Mononuclear cell (primary cell): ENCODE results near the gene CHST3. TPM values are rescaled to one million over a fixed set of nuclear protein-coding genes. Genes with fewer than 3 reads are reported as not detected.

Source experiments
- H3K27me3 ChIP-seq: 2 replicates; pipeline ENCODE4 v1.6.0; 2011; ENCODE audit warnings: low read length, control low read depth; ENCODE audit not compliant: insufficient read depth
- H3K4me1 ChIP-seq: 2 replicates; pipeline ENCODE4 v1.5.1; 2011; ENCODE audit warnings: mild to moderate bottlenecking, low read length, control low read depth; ENCODE audit not compliant: insufficient read depth
- H3K4me3 ChIP-seq: 2 replicates; pipeline ENCODE4 v1.5.1; 2011; ENCODE audit warnings: mild to moderate bottlenecking, low read length, moderate library complexity
- H3K9me3 ChIP-seq: 2 replicates; pipeline ENCODE4 v1.5.1; 2011; ENCODE audit warnings: low read depth, mild to moderate bottlenecking, control low read depth, low read length
- total RNA-seq: library from RNA; depleted of rRNA; stranded (reverse); fragments of >200 nt; gene quantifications from one replicate; pipeline ENCODE4 v1.2.3, GENCODE V29; 2012

The CHST3 gene
- total RNA-seq, 1 donor, result under 0.01 TPM

DNA sequence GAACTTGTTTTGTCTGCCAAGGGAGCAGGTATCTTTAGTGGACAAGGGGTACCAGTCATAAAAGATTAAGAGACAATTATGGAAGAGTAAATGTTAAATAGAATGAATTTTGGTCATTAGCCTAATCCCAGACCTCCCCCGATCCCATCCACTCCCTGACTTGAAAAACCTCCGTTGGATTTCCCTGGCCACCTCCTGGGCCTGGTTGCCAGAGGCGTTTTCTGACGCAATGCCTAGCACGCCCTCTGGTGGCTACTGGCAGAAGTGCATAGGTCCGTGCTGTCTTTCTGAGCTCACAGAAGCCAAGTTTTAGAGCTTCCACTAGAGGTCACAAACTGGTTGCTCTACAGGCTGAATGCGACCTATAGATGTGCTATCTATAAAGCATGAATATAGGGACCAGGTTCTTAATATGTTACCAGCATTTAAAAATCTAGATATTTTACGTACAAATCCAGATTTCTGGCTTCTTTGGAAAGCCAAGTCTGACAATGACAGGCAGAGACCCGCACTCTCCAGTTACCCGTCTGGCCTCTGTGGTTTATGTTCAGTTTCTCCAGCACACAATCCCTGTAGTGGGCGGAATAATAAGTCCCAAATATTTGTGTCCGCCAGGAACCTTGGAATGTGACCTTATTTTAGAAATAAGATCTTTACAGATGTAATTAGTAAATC is 84.4 kb downstream of the CHST3 start:
- Histone ChIP-seq H3K9me3 (no peaks in the 10 kb centered on the region), H3K27me3 (no peaks in the 10 kb centered on the region), H3K4me1 (no peaks in the 10 kb centered on the region), H3K4me3 (no peak overlapping the region)

DNA sequence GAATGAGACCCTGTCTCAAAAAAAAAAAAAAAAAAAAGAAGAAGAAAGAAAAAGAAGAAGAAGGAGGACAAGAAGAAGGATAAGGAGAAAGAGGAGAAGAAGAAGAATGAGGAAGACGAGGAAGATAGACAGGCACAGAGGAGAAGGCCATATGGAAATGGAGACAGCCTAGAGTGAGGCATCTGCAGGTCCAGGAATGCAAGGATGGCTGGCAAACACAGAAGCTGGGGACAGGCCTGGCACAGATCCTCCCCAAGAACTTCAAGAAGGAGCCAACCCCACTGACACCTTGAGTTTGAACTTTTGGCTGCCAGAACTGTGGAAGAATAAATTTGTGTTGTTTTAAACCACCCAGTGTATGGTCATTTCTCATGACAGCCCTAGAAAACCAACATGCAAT is 85.3 kb downstream of the CHST3 start:
- no peaks in the 10 kb centered on the region for H3K4me1 ChIP-seq
- no peaks in the 10 kb centered on the region for H3K27me3 ChIP-seq
- H3K4me3 ChIP-seq, result no peak overlapping the region
- no peaks in the 10 kb centered on the region for H3K9me3 ChIP-seq

DNA sequence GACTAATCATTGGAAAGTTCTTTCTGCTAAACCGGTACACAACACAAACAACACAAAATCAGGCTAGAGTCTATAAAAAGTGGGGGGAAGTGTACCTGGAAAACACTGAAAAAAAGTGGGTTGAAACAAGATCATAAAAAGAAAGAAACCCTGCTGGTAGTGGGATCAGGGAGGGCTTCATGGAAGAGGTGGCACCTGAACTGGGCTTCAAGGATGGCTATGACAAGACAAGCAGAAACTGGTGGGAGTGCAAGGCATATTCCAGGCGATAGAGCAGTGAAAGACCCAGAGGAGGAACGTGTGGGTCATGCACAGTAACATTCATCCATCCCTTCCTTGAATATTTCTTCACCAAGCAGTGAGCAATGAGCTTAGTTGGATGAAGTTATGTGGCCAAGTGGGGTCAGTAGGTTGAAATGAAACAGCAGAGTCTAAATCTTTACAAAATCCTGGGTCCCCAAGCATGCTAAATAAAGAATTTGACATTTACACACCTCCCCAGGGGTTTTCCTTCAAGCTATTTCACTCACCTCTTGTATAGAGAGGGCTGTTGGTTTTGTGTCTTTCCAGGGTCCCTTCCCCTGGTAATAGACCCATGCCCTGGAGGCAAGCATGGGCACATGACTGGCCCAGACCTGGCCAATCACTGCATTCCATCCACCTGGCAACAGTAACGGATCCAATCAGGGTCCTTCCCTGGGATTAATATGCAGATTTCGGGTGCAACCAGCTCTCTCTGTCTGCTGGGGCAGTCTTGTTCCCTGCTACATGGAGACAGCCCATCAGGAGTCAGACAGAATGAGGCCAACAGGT is 86.0 kb downstream of the CHST3 start:
- H3K27me3 ChIP-seq, result no peaks in the 10 kb centered on the region
- no peaks in the 10 kb centered on the region for H3K9me3 ChIP-seq
- no peaks in the 10 kb centered on the region for H3K4me1 ChIP-seq
- no peak overlapping the region for H3K4me3 ChIP-seq

DNA sequence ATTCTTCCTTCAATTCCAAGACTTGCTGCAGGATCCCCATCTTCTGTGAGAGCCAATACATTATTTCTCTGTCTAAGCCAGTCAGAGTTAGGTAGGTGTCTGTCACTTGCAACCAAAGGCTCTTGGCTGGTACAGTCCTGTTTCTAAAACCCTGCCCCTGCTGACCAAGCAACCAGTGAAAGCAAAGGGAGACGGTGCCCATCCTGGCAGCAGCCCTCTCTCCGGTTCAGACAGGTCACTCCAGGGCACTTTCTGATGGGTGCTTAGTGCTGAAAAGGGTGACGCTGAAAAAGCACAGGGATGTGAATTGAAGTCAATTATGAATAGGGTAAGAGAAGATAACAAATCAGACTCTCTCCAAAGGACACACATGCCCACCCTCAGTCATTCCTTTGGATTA is 86.7 kb downstream of the CHST3 start:
- no peaks in the 10 kb centered on the region for H3K4me1 ChIP-seq
- no peak overlapping the region for H3K4me3 ChIP-seq
- H3K9me3 ChIP-seq, result no peaks in the 10 kb centered on the region
- no peaks in the 10 kb centered on the region for H3K27me3 ChIP-seq

DNA sequence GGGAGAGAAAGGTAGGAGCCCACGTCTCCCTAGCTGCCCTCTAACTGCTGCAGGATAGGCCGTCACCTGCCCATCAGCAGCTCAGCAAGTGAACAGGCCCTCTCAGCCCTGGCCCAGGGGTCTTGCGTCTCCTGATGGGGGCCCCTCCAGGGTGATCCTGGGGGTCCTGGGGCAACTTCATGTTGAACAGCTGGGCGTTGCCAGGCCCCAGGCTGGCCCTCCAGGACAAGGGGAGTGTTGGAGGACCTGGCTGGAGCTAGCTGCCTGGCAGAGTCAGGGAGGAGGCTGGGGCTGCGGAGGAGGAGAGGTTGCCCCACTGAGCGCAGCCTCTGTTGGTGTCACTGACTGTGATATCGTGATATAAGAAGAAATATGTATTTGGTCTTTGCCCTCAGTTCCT is 89.5 kb downstream of the CHST3 start:
- no peaks in the 10 kb centered on the region for H3K4me1 ChIP-seq
- H3K4me3 ChIP-seq, result no peak overlapping the region
- H3K9me3 ChIP-seq, result no peaks in the 10 kb centered on the region
- H3K27me3 ChIP-seq, result no peaks in the 10 kb centered on the region

DNA sequence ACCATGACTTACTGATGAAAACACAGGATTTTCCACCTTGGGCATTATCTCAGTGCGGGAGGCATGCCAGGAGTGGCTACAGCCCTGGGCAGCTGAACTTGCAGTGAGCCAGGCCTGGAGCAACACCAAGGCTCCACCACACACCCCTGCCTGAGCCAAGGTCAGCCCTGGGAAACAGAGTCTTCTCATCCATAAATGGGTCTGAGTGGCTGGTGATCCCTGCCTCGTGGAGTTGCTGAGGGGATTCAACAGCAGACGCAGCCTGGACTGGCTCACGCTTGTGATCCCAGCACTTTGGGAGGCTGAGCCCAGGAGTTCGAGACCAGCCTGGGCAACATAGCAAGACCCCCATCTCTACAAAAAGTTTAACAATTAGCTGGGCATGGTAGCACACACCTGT is 91.9 kb downstream of the CHST3 start:
- H3K4me3 ChIP-seq, result no peak overlapping the region
- no peaks in the 10 kb centered on the region for H3K27me3 ChIP-seq
- no peaks in the 10 kb centered on the region for H3K9me3 ChIP-seq
- H3K4me1 ChIP-seq, result no peaks in the 10 kb centered on the region

DNA sequence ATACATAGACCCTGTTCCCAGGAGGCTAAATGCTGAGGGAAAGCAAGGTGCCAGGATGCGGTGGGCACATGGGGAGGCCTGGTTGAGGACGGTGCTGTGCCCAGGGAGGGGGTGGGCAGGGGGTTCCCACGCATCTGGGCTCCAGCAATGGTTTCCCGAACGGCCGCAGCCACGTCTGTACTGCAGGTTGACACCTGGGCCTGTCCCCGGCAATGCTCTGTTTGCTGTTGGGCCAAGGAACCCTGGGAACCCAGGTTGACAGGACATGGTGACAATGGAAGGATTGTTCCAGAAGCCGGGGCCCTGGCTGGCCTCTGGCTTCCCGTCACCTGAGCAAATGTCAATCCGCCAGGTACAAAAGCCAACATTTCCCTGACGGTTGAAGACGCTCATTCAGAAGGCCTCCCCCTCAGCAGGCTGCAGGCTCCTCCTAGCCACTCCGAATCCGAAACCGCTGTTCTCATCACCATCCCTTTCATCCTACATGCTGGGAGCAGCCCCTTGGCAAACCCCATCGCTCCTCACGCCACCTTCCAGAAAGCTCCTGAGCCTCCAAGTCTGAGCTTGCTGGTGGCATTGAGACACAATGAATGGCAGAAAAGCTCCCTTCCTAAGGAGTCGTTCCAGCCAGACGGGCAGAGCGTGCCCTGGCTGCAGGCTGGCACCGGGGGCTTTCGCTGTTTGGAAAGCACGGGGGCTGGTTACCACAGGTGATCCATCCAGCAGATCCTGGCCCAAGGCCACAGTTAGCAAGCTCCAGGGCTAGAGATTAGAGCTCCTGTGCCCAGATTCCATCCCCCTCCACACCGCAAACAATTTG is 92.9 kb downstream of the CHST3 start:
- Histone ChIP-seq H3K4me3 (no peak overlapping the region), H3K4me1 (no peaks in the 10 kb centered on the region), H3K9me3 (no peaks in the 10 kb centered on the region), H3K27me3 (no peaks in the 10 kb centered on the region)

DNA sequence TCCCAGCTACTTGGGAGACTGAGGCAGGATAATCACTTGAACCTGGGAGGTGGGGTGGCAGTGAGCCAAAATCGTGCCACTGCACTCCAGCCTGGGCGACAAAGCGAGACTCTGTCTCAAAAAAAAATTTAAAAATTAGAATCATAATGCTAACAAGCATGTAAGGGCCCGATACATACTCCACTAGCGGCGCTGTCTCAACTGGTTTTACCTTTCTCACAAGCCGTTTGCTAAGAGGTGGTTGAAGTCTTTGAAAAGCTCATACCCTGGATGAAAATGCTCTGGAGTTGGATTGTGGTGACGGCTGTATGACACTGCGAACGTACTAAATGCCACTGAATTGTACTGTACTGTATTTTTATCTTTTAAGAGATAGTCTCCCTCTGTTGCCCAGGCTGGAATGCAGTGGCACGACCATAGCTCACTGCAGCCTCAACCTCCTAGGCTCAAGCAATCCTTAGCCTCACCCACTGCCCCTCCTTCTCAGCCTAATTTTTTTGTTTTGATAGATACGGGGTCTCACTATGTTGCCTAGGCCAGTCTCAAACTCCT is 94.2 kb downstream of the CHST3 start:
- no peaks in the 10 kb centered on the region for H3K4me1 ChIP-seq
- H3K4me3 ChIP-seq, result no peak overlapping the region
- no peaks in the 10 kb centered on the region for H3K9me3 ChIP-seq
- no peaks in the 10 kb centered on the region for H3K27me3 ChIP-seq

DNA sequence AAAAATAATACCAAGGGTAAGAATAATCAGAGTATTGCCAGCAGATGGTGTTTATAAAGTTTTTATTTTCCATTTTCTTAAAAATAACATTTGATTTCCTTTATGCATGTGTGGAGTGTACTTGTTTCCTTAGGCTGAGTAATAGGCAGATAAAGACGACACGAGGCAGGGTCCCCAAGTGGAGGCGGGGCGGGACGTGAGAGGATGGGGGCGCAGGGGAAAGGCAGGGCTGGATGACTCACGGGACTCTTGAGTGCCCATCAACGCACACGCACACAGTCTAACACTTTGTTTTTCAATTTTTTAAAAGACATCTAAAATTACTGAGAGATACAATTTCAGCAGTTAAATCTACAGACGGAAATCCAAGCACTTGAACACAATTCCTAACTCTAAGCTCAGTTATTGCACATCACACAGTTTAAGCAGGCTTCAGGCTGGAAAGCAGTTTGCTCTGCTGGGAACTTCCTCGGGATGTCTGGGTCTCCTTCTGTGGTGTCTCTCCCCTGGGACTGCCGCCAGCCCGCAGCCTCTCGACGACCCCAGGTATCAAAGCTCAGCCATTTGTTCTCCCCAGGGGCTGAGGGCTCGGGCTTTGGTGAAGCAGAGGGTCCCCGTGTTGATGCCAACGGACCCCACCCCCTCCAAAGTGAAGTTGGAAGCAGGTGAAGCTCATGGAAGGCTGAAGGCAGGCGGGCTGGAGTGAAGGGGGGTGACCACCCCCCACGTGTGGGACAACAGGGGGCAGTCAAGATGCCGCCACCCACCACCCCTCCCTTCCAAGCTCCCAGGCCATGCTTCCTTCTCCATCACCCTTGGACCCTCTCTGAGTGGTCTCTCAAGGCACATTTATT is 95.0 kb downstream of the CHST3 start:
- H3K27me3 ChIP-seq, result no peaks in the 10 kb centered on the region
- H3K9me3 ChIP-seq, result no peaks in the 10 kb centered on the region
- no peaks in the 10 kb centered on the region for H3K4me1 ChIP-seq
- H3K4me3 ChIP-seq, result no peak overlapping the region

DNA sequence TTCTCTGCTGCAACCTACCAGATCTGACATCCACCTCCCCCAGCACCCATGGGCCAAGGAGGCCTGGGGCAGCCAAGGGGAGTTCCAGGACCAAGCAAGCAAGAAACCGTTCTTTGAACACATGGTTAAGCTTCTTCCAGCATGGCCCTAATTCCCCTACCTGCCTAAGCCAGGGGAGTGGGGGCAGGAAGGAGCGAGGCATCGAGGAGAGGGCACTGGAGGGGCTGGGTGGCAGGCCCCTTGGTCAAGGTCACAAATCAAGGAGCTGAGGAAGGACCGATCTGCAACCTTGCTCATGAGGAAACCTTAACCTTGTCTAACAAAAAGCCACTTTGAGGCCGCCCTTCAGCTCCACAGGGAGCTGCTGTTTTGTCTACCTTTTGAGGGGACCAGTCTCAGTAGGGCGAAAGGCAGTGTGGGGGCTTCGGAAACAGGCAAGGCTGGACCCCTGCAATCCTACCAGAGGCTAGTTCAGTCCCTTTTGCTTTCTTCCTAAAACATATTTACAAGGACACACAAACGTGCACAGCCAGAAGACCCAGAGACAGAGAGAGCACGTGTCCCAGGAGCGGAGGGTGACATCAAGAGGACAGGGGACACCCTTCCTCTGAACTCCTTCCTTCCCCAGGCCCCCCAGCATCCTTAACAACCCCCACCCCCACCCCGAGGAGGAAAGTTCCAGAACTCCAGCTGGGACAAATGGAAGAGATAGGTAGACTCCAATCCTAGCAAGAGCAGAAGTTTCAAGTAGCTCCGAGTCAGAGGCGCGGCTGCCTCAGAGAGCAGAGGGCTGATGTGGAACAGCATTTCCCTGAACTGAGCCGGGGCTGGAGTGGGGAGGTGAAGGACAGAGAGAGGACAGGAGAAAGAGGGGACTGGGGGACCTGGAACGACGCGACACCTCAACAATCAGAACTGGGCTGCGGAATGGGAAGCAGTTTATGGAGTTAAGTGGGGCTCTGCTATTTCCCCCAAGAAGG is 95.9 kb downstream of the CHST3 start:
- Histone ChIP-seq H3K27me3 (no peaks in the 10 kb centered on the region), H3K4me1 (no peaks in the 10 kb centered on the region), H3K9me3 (no peaks in the 10 kb centered on the region), H3K4me3 (no peak overlapping the region)

DNA sequence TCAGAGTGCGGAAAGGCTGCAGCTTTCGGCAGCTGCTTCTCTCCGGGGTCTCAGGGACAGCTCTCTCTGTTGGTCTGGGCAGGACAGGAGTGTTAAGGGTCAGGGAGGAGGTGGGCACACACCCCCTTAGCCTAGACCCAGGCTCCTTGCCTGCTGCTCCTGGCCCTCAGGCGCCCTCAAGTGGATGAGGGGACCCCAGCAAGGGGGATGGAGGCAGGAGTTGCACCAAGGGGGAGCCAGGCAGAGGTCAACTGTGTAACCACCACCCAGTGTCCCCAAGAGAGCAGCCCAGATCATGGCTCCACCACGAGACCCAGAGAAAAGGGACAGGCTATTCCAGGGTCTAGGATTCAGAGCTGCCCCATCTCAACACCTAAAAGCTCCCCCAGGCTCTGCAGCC is 97.3 kb downstream of the CHST3 start:
- Histone ChIP-seq H3K9me3 (no peaks in the 10 kb centered on the region), H3K4me1 (no peaks in the 10 kb centered on the region), H3K4me3 (no peak overlapping the region), H3K27me3 (no peaks in the 10 kb centered on the region)

DNA sequence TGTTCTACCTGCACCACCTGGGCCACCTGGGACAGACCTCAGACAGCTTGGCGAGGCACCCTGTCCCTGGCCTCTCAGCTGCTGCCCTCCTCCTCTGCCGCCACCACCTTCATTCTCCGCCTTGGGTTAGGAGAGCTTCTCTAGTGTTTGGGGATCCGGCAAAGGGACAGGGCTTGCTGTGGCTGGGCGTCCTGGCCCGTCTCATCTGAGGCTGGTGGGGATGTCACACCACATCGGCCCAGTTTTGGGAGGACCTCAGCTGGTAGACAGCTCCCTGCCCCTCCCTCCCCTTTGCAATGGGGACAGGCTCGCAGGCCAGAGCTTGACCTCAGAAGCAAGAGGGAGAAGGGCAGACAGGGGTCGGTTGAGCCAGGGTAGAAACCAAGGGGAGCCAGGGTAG is 97.7 kb downstream of the CHST3 start:
- Histone ChIP-seq H3K4me1 (no peaks in the 10 kb centered on the region), H3K9me3 (no peaks in the 10 kb centered on the region), H3K27me3 (no peaks in the 10 kb centered on the region), H3K4me3 (no peak overlapping the region)

DNA sequence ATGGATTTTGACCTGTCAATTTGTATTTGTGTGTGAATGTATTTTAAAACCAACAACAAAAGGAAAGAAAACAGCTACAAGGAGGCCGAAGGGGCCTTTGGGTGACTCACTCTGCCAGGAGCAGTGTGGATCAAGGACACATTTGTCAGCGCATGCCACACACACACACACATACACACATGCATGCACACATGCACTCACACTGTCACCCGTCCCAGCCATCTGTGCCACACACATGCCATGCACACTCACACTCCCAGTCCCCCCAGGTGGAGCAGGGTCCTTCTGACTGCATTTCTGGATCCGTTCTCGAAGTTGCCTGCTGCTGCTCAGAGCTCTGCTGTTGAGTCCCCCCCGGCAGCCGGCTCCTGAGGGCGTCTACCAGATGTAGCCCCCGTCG is 98.2 kb downstream of the CHST3 start:
- no peak overlapping the region for H3K4me3 ChIP-seq
- no peaks in the 10 kb centered on the region for H3K9me3 ChIP-seq
- H3K4me1 ChIP-seq, result no peaks in the 10 kb centered on the region
- no peaks in the 10 kb centered on the region for H3K27me3 ChIP-seq
